HepG2 (cell line): ENCODE data around the gene JAK1. TPM values are rescaled to one million over a fixed set of nuclear protein-coding genes. Genes with fewer than 3 reads are reported as not detected.

ENCODE experiments used
- ARID5B ChIP-seq: IDR thresholded peaks from 2 replicates; pipeline ENCODE4 v1.4.0; 2020; ENCODE audit warnings: mild to moderate bottlenecking, missing genetic modification reagents
- CAMTA2 ChIP-seq: sonication (generic); formaldehyde crosslinking; IDR thresholded peaks from 2 replicates; pipeline ENCODE4 v1.4.0; 2020; ENCODE audit warnings: mild to moderate bottlenecking, missing genetic modification reagents, borderline replicate concordance
- CREB1 ChIP-seq, 2 experiments: fragments of 450-650 bp in 1 of 2; IDR thresholded peaks; 2 replicates each; pipeline ENCODE4 v1.6.1; 2016 to 2017; ENCODE audit warnings: control low read depth in 1 of 2, mild to moderate bottlenecking in 1 of 2, missing compliant biosample characterization in 1 of 2, missing genetic modification characterization in 1 of 2
- HDAC6 ChIP-seq: fragments of 200-600 bp; sonication (generic); IDR thresholded peaks from 2 replicates; pipeline ENCODE4 v1.7.0; 2017; ENCODE audit warnings: mild to moderate bottlenecking, antibody characterized with exemption, low read length, low read depth
- HNRNPLL ChIP-seq: fragments of 200-400 bp; formaldehyde crosslinking; IDR thresholded peaks from 2 replicates; pipeline ENCODE4 v1.6.1; 2017; ENCODE audit warnings: mild to moderate bottlenecking, low read depth, low read length; ENCODE audit not compliant: poor library complexity, severe bottlenecking
- KAT7 ChIP-seq: IDR thresholded peaks from 2 replicates; pipeline ENCODE4 v1.6.1; 2018; ENCODE audit warnings: borderline replicate concordance, missing compliant biosample characterization
- MLLT10 ChIP-seq: sonication (generic); formaldehyde crosslinking; IDR thresholded peaks from 2 replicates; pipeline ENCODE4 v1.4.0; 2020; ENCODE audit warnings: missing genetic modification reagents
- NONO ChIP-seq, 2 experiments: fragments of 450-650 bp in 1 of 2; sonication (generic) in 1 of 2; formaldehyde crosslinking in 1 of 2; IDR thresholded peaks in 1 of 2; conservative IDR thresholded peaks in 1 of 2; 2 replicates each; pipeline versions ENCODE4 v1.6.1 to v1.8.0; 2017 to 2022; ENCODE audit warnings: mild to moderate bottlenecking in 1 of 2, missing genetic modification reagents in 1 of 2, moderate library complexity in 1 of 2
- SAP130 ChIP-seq: IDR thresholded peaks from 2 replicates; pipeline ENCODE4 v1.6.1; 2016; ENCODE audit warnings: low read depth
- SOX13 ChIP-seq, 3 experiments: fragments of 450-650 bp in 1 of 3; sonication (generic) in 1 of 3; formaldehyde crosslinking in 1 of 3; IDR thresholded peaks in 2 of 3; conservative IDR thresholded peaks in 1 of 3; 2 replicates each; pipeline versions ENCODE4 v1.5.0 to v1.6.1; 2016 to 2020; ENCODE audit warnings: antibody characterized with exemption in 1 of 3, mild to moderate bottlenecking in 1 of 3, missing compliant biosample characterization in 1 of 3, missing genetic modification reagents in 1 of 3, moderate library complexity in 1 of 3
- SOX6 ChIP-seq, 2 experiments: fragments of 450-650 bp in 1 of 2; sonication (generic) in 1 of 2; formaldehyde crosslinking in 1 of 2; IDR thresholded peaks; 2 replicates each; pipeline versions ENCODE4 v1.4.0 to v1.6.1; 2017 to 2020; ENCODE audit warnings: antibody characterized with exemption in 1 of 2, mild to moderate bottlenecking in 1 of 2, missing genetic modification reagents in 1 of 2
- ZNF224 ChIP-seq: sonication (generic); formaldehyde crosslinking; IDR thresholded peaks from 2 replicates; pipeline ENCODE4 v1.5.0; 2020; ENCODE audit warnings: mild to moderate bottlenecking, missing genetic modification reagents
- ZNF501 ChIP-seq: sonication (generic); formaldehyde crosslinking; IDR thresholded peaks from 2 replicates; pipeline ENCODE4 v1.5.1; 2020; ENCODE audit warnings: mild to moderate bottlenecking, moderate library complexity, missing genetic modification reagents
- ZNF614 ChIP-seq: IDR thresholded peaks from 2 replicates; pipeline ENCODE4 v1.6.1; 2018; ENCODE audit warnings: missing biosample characterization, missing genetic modification reagents, inconsistent platforms, borderline replicate concordance
- ZNF678 ChIP-seq: sonication (generic); formaldehyde crosslinking; IDR thresholded peaks from 2 replicates; pipeline ENCODE4 v1.4.0; 2020; ENCODE audit warnings: mild to moderate bottlenecking, missing genetic modification reagents
- ZNF776 ChIP-seq: sonication (generic); formaldehyde crosslinking; IDR thresholded peaks from 2 replicates; pipeline ENCODE4 v1.4.0; 2020; ENCODE audit warnings: mild to moderate bottlenecking, missing genetic modification reagents
- polyA plus RNA-seq, 8 experiments: library from polyadenylated mRNA; depleted of rRNA in 3 of 8; stranded (reverse) in 7 of 8; unstranded in 1 of 8; fragments of >200 nt; fragmentation: Illumina TruSeq in 4 of 8; extraction: Trizol in 4 of 8; gene quantifications; 2 replicates each; pipeline versions ENCODE4 v1.2.1 to v1.2.3, GENCODE V29; 2011 to 2016; ENCODE audit warnings: low read depth in 4 of 8, missing spikeins in 1 of 8, mixed read lengths in 1 of 8; ENCODE audit not compliant: insufficient read depth in 1 of 8
- total RNA-seq, 5 experiments: library from RNA; depleted of rRNA; stranded (reverse); fragments of >200 nt; fragmentation: Illumina TruSeq; extraction: Trizol; gene quantifications; 2 replicates each; pipeline ENCODE4 v1.2.3, GENCODE V29; 2016; ENCODE audit warnings: low read depth in 1 of 5
- TF ChIP-seq, protein P1 (sequence below): sonication (generic); formaldehyde crosslinking; IDR thresholded peaks from 2 replicates; pipeline ENCODE4 v1.8.0; 2023; ENCODE audit warnings: mild to moderate bottlenecking, missing genetic modification reagents
- TF ChIP-seq, protein P2 (sequence below): sonication (generic); formaldehyde crosslinking; IDR thresholded peaks from 2 replicates; pipeline ENCODE4 v1.5.0; 2020; ENCODE audit warnings: missing genetic modification reagents

JAK1 gene
- total and polyA plus RNA-seq, 2 of the 13 experiments (the other 11 are each of a cell fraction or from before 2014, with no cell fraction given) = 23.9 to 42.4 TPM

DNA sequence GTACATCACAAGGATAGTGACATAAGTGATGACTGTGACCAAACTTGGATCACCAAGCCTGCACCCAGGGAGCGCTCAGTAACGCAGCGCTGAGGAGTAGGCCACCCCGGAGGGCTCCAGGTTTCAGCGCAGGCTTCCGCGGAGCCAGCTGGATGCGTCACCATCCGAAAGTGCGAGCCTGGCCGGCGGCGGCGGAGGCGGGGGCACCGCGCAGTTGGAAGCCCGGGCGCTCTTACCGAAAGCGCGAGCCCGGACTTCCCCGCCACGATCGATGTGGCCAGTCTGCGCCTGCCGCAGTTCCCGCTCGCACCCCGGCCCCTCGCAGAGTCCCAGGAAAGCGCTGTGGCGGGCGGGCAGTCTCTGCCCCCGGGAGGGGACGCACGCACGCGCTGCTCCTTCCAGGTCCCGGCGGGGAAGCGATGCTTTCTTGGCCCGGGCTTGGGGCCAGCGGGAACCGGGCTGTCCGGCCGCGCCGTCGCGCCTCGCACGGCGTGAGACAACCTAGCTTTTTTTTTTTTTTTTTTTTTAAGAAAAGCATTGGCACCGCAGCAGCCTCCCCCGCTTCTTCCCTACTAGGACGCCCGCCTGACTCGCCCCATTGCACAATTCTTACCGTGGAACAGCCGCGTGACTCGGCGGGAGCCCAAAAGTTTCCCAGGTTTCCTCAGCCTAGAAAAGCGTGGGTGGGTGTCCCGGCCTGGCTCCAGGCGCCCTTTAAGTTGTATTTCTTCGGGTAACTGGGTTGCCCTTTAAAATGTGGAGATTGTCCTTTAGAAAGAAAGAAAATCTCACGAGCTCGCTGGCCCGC, 36.4 kb upstream of the JAK1 start (continued):
- TF ChIP-seq ARID5B (CRISPR knock-in tag) (peak; percentile 43; the same call in 1 of the 2 replicates), ZNF614 (CRISPR knock-in tag) (no peak), ZNF776 (CRISPR knock-in tag) (no peak), ZNF501 (CRISPR knock-in tag) (0 out of 2 replicates have a peak, but pooled peaks have one; percentile 31), CREB1 (IDR thresholded peaks at IDR 0.05) (peak; percentile 67), CREB1 (CRISPR knock-in tag; IDR thresholded peaks at IDR 0.05) (no peak), ZNF224 (no peak), NONO (IDR thresholded peaks at IDR 0.05) (no peak), NONO (CRISPR knock-in tag; conservative IDR thresholded peaks at IDR 0.05) (0 out of 2 replicates have a peak, but pooled peaks have one; percentile 32), HNRNPLL (peak; percentile 93), SOX13 (IDR thresholded peaks at IDR 0.05) (no peak), SOX13 (CRISPR knock-in tag; conservative IDR thresholded peaks at IDR 0.05 in 1 of 2, IDR thresholded peaks at IDR 0.05 in 1 of 2) (peak in 1 of 2 experiments; percentile 42; a peak in 2 of 4 replicates), MLLT10 (CRISPR knock-in tag) (no peak), KAT7 (CRISPR knock-in tag) (0 out of 2 replicates have a peak, but pooled peaks have one; percentile 40), CAMTA2 (CRISPR knock-in tag) (0 out of 2 replicates have a peak, but pooled peaks have one; percentile 48), HDAC6 (no peak), ZNF678 (CRISPR knock-in tag) (no peak), SAP130 (CRISPR knock-in tag) (peak; percentile 30; the same call in 1 of the 2 replicates), SOX6 (IDR thresholded peaks at IDR 0.05) (no peak), SOX6 (CRISPR knock-in tag; IDR thresholded peaks at IDR 0.05) (peak; percentile 75)
- TF ChIP-seq, protein P1, sequence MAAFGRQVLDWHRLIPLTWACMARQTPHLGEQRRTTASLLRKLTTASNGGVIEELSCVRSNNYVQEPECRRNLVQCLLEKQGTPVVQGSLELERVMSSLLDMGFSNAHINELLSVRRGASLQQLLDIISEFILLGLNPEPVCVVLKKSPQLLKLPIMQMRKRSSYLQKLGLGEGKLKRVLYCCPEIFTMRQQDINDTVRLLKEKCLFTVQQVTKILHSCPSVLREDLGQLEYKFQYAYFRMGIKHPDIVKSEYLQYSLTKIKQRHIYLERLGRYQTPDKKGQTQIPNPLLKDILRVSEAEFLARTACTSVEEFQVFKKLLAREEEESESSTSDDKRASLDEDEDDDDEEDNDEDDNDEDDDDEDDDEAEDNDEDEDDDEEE = no peak
- TF ChIP-seq, protein P2, sequence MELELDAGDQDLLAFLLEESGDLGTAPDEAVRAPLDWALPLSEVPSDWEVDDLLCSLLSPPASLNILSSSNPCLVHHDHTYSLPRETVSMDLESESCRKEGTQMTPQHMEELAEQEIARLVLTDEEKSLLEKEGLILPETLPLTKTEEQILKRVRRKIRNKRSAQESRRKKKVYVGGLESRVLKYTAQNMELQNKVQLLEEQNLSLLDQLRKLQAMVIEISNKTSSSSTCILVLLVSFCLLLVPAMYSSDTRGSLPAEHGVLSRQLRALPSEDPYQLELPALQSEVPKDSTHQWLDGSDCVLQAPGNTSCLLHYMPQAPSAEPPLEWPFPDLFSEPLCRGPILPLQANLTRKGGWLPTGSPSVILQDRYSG (CRISPR knock-in tag) = no peak
